IPS DF 19.7 (cell line): ENCODE results near the gene ASCC3.
"Not testable (repeated sequence)": the region's sequence is repeated elsewhere in the genome, so short reads cannot be mapped to it uniquely, and the experiment has no call there.

ENCODE experiments used
- DNase-seq: peaks from one replicate; pipeline ENCODE4 v3.0.0-alpha.2; 2013; ENCODE audit warnings: low read depth, low spot score

The ASCC3 gene

GRCh38 chr6:100808638-100809275 lies 72.4 kb downstream of the ASCC3 start:
- no peak for DNase-seq

GRCh38 chr6:100806296-100806695 lies 74.8 kb downstream of the ASCC3 start:
- no peak for DNase-seq

- no peak for DNase-seq
Observed at GRCh38 chr6:100803264-100804045, 77.7 kb downstream of the ASCC3 start.

GRCh38 chr6:100801036-100801435 lies 80.1 kb downstream of the ASCC3 start:
- DNase-seq, result no peak

GRCh38 chr6:100796049-100796823 lies 84.9 kb downstream of the ASCC3 start:
- no peak for DNase-seq

- no peak for DNase-seq
Observed at GRCh38 chr6:100790084-100790483, 91.0 kb downstream of the ASCC3 start.

GRCh38 chr6:100785982-100786381 lies 95.1 kb downstream of the ASCC3 start:
- no peak for DNase-seq

GRCh38 chr6:100780648-100781047 lies 100.5 kb downstream of the ASCC3 start:
- no peak for DNase-seq

- DNase-seq, result no peak
Observed at GRCh38 chr6:100775667-100776066, 105.5 kb downstream of the ASCC3 start.

- no peak for DNase-seq
Observed at GRCh38 chr6:100774681-100775080, 106.4 kb downstream of the ASCC3 start.

GRCh38 chr6:100768816-100769351 lies 112.2 kb downstream of the ASCC3 start:
- DNase-seq, result no peak

- DNase-seq, result no peak
Observed at GRCh38 chr6:100763617-100764241, 117.4 kb downstream of the ASCC3 start.

GRCh38 chr6:100761841-100762240 lies 119.3 kb downstream of the ASCC3 start:
- DNase-seq, result no peak

- not testable (repeated sequence) for DNase-seq
Observed at GRCh38 chr6:100758386-100758785, 122.7 kb downstream of the ASCC3 start.

GRCh38 chr6:100753421-100753820 lies 127.7 kb downstream of the ASCC3 start:
- DNase-seq, result no peak

GRCh38 chr6:100751590-100751989 lies 129.5 kb downstream of the ASCC3 start:
- no peak for DNase-seq

- no peak for DNase-seq
Observed at GRCh38 chr6:100745419-100746041, 135.6 kb downstream of the ASCC3 start.

- no peak for DNase-seq
Observed at GRCh38 chr6:100740439-100740838, 140.7 kb downstream of the ASCC3 start.

- not testable (repeated sequence) for DNase-seq
Observed at GRCh38 chr6:100737720-100738119, 143.4 kb downstream of the ASCC3 start.

GRCh38 chr6:100731411-100731810 lies 149.7 kb downstream of the ASCC3 start:
- no peak for DNase-seq
